GM10266 (cell line): ENCODE data around the gene COBL.
A peak's percentile ranks its signal among the peaks of the same experiment; 100 is the strongest.

Experiments used
- DNase-seq: peaks from one replicate; pipeline ENCODE4 v3.0.0; 2012; ENCODE audit errors: extremely low spot score
- CTCF ChIP-seq: IDR thresholded peaks from 2 replicates; pipeline ENCODE4 v1.5.1; 2012; ENCODE audit warnings: mild to moderate bottlenecking, low read depth; ENCODE audit not compliant: control insufficient read depth, insufficient read depth; ENCODE audit errors: missing control alignments

Gene COBL

GRCh38 chr7:51068401-51068800 is 248.2 kb downstream of the COBL start:
- TF ChIP-seq CTCF = no peak

GRCh38 chr7:51067757-51068156 is 248.9 kb downstream of the COBL start:
- peak; percentile 49 for TF ChIP-seq CTCF
- peak; percentile 29 for DNase-seq

More at GRCh38 chr7:51068401-51068800, 248.2 kb downstream of the COBL start:
- no peak for DNase-seq

GRCh38 chr7:51067258-51067657 is 249.4 kb downstream of the COBL start:
- no peak for DNase-seq
- no peak for TF ChIP-seq CTCF

- DNase-seq = no peak
- TF ChIP-seq CTCF = no peak
Measured at GRCh38 chr7:51066405-51066882, 250.2 kb downstream of the COBL start.

- no peak for DNase-seq
- no peak for TF ChIP-seq CTCF
Measured at GRCh38 chr7:51065766-51066165, 250.8 kb downstream of the COBL start.

GRCh38 chr7:51064688-51065087 is 251.9 kb downstream of the COBL start:
- TF ChIP-seq CTCF = no peak
- DNase-seq = no peak

GRCh38 chr7:51062222-51062987 is 254.2 kb downstream of the COBL start:
- TF ChIP-seq CTCF = no peak
- DNase-seq = no peak
